HL-60/S4 treated with phorbol 12-myristate 13-acetate at 8.2 ng/mL for 4 days and 3 days (cell line): Measurements from ENCODE around the gene ST3GAL5.
"Not testable (repeated sequence)": the region's sequence is repeated elsewhere in the genome, so short reads cannot be mapped to it uniquely, and the experiment has no call there.

ENCODE experiments used
- in situ Hi-C: fragments of 300-500 bp; cut with MboI; formaldehyde crosslinking; loops from 2 replicates; pipeline ENCODE4 v1.15.0; 2022; ENCODE audit warnings: low sequenced_read_pairs

ST3GAL5 gene

DNA sequence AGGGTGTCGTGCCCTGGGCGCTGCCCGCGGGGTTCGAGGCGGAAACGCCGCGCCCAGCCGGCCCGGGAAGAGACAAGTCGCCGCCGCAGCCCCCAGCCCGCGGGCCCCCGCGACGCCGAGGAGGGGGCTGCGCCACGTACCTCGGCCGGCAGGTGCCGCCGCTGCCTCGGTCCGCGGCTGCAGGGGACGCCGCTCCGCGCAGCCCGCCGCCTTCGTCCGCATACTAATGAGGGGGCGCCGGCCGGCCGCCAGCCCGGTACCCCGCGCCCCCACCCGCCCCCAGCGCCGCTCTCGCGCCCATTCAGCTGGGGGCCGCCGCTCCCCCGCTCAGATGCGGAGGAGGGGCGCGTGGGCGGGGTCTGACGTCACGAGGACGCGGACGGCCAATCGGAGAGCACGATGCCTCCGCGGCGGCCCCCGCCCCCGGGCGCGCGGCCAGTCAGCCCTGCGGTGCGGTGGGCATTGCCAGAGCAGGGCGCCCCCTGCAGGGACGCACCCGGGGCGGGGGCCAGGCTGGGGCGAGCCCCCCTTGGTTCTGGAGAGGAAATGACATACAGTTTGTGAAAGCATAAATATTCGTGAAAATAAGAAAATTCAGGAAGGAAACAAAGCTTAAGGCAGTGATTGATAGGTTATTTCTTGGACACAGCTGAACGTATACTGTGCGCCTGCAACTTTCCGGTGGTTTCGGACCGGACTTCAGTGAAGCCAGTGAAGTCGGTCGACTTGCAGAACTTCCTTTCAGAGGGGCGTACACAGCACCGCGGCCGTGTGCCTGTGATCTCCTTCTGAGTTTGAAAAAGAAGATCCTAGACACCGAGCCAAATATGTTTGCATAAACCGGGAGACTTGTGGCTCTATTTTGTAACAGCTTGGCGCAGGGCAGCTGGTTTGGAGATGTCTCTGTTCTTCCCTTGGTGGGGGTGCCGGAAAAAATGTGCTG is at the start of gene ST3GAL5:
Gene ST3GAL5, minus strand, starts transcription at position 307 of the 943 bp plus-strand sequence. Its CDS starts 85 bp downstream, at position 222.
- in situ Hi-C loops, result no loop called here

DNA sequence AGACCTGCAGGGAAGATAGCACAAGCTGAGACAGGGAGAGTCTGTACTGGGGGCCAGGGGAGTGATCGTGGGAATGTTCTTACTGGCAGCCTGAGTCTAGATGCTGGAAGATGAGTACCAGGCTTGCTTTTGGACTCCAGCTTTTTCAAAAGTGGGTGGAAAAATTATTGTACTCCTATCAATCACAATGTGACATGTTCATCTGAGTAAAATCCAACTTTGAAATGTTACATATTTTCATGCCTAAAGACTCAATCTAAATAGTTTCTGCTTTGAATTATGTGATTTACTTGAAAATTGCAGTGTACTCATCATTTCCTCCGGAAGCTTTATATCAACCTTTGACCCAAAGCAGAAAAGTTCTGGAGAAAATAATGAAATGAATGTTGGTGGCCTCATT is 49.7 kb upstream of the ST3GAL5 start:
- in situ Hi-C loops, result no loop called here

DNA sequence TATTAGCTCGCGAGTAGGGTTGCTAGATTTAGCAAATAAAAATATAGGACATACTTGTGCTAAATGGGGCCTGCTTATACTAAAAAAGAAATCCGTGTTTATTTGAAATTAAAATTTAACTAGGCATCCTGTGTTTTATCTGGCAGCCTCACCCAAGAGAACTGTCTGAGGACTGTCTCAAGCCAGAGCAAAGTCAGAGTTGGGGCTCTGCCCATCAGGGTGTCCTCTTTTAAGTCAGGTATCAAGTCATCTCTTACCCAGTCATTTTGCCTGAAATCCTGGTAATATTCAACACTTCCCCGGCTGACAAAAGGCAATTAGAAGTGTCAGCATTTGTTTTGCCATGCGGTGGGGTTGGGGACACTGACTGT is 48.3 kb upstream of the ST3GAL5 start:
- in situ Hi-C loops, result no loop called here

DNA sequence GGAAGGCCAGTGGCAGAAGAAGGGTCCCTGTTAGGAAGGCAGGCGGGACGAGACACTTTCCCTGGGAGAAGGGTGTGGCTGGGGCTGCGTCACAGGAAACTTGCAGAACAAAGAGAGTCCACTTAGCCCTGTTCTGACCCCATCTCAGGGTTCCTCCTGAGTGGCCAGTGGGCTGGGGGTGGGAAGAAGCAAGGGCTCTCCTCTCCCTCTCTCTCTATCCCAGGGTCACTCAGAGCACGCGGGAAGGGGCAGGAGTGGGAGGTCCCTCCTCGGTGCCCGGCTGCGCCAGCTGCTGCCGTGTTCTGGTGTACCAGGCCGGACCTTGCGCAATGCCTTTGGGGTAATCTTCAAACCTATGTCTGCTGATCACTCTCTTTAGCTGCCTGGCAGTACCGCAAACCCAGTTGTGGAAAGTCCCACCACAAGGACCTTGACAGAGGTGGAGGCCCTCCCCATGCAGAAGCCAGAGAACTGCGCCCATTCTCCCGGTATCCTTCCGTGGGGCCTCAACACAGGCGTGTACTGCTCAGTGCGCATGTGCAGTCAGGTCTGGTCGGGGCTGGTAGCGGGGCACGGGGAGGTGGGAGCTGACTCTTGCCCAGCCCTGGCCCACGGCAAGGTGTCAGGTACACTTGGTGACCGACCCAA is 47.8 kb upstream of the ST3GAL5 start:
- in situ Hi-C loops, result no loop called here

DNA sequence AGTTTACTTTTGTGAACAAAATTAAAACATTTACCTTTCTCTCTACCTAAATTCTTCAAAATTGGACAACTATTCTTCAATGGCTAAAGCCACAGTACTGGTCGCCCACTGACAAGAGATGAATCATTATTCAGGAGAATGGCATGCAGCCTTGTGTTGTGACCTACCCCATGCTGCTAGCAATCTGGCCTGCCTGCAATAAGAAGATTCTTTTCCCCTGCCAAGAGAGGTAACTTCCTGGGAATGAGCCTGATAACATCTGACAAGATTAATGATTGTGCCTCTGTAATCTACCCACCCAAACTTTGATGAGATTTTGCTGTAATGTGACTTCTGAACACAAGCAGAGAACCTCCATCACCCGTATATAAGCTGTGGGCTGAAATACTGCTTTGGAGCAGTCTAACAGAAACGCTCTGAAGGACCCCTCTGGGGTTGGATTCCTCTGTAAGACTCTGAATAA is 47.0 kb upstream of the ST3GAL5 start:
- in situ Hi-C loops, result no loop called here

DNA sequence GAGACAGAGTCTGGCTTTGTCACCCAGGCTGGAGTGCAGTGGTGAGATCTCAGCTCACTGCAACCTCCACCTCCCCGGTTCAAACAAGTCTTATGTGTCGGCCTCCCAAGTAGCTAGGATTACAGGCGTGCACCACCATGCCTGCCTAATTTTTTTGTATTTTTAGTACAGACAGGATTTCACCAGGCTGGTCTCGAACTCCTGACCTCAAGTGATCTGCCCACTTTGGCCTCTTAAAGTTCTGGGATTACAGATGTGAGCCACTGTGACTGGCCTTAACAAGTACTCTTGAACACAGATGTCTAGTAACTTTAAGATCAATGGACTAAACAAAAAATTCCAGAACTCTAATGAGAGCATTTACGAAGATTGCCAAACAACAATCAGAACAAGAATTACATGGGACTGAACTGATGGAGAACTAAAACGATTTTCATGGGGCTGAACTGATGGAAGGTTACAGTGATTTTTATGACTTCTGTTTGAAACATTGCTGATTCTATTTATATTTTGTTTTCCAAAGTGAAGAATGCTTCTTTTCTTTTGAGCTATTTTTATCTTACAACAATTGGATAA is 46.5 kb upstream of the ST3GAL5 start:
- in situ Hi-C loops, result no loop called here

DNA sequence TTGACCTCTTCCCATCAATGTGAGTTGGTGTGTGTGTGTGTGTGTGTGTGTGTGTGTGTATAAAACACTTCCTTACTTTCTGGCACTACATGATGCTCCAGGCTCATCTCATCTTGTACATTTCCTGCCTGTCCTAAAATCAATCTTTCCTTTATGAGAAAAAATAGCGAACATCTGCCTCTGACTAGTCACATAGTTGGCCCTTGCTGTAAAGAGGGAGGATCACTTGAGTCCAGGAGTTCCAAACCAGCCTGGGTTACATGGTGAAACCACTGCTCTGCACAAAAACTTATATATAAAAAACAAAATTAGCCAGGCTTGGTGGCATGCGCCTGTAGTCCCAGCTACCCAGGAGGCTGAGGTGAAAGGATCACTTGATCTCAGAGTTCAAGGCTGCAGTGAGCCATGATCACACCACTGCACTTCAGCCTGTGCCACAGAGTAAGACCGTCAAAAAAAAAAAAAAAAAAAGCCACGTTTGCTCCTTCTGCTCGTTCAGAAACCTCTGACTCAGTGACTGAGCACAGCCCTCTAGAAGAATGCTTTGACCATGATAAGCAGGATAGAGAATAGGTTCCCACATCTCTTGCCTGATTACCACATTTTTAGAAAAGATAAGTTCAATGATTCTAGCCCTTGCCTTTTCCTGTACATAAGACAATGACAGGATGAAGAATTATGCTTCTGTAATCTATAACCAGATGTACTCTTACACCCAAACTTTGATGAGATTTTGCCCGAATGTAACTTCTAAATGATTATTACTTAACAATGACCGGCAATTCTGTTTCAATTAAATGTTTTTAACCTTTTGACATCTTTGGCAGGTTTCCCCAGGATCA is 45.2 kb upstream of the ST3GAL5 start:
- in situ Hi-C loops, result no loop called here

DNA sequence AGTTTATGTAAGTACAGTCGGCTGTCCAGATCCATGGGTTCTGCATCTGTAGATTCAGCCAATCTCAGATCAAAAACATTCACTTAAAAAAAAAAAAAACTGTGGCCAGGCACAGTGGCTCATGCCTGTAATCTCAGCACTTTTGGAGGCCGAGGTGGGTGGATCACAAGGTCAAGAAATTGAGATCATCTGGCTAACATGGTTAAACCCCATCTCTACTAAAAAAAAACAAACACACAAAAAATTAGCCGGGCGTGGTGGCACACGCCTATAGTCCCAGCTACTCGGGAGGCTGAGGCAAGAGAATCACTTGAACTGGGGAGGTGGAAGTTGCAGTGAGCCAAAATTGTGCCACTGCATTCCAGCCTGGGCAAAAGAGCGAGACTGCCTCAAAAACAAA is 42.4 kb upstream of the ST3GAL5 start:
- in situ Hi-C loops, result not testable (repeated sequence)

DNA sequence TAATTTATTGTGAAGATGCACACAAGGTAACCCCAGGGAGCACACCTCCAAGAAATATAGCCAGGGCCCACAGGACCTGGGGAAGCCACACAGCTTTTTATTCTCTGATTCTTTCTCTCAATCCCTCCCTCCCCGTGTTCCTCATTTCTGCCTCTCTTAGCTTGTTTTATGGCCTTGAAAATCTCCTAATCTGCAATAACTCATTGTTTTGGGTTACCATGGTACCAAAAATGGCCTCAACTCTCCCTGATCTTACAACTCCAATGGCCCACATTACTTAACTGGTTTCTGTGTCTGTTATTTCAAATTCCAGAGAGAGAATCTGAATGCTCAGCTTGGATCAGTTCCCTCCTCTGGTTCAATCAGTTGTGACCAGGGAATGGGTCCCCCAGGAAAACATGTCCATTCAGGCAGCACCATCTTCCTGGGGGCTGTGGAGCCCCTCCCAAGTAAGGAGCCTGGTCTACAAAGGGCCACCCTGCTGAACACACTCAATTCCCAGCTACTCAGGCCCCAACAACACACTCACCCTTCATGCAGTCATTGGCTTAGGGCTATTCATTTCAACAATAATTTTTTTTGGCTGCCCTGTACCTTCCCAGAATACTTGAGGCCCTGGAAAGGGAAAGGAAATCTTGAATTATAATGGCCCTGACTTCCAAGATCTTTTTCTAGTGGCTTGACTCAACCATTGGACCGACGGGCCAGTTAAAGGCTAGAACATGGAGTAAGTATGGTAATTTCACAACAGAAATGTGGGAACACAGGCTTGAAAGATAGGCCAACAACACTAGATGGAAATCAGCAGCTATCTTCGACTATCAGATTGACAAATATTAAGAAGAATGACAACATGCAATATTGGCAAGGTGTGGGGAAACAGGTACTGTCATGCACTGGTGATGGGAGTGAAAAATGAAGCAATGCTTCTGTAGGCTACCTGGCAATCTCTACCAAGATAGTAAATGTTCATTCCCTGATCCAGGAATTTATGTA is 41.6 kb upstream of the ST3GAL5 start:
- in situ Hi-C loops, result no loop called here

DNA sequence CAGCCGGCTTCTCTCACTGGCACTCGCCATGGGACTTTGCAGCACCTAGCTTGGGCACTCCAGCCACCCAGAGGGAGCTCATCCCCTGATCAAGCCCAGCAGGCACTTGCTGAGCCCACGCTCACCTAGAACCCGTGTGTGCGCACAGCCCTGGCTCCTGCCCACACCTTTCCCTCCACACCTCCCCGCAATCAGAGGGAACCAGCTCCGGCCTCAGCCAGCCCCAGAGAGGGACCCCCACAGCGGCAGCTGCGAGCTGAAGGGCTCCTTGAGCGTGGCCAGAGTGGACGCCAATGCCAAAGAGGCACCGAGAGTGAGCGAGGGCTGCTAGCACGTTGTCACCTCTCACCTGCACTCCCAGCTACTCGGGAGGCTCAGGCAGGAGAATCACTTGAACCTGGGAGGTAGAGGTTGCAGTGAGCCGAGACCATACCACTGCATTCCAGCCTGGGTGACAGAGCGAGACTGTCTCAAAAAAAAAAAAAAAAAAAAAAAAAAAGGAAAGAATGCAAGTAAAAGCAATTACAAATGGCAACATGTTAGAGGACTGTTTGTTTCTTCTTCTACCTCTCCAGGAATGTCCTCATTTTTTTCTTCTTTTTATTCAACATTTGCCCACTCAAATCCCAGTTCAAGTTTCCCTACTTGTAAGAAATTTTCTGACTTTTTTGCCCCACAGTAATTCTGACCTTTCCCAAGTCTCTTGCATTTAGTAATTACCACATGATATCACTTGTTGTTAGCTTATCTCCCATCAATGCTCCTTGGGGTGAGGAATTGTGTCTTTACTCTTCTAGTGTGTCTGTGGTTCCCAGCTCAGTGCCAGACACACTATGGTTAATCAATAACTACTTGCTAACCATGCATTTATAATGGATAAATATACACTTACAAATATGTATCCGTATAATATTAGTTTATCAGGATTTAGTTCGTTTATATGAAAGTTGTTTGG is 40.6 kb upstream of the ST3GAL5 start:
- in situ Hi-C loops, result no loop called here

DNA sequence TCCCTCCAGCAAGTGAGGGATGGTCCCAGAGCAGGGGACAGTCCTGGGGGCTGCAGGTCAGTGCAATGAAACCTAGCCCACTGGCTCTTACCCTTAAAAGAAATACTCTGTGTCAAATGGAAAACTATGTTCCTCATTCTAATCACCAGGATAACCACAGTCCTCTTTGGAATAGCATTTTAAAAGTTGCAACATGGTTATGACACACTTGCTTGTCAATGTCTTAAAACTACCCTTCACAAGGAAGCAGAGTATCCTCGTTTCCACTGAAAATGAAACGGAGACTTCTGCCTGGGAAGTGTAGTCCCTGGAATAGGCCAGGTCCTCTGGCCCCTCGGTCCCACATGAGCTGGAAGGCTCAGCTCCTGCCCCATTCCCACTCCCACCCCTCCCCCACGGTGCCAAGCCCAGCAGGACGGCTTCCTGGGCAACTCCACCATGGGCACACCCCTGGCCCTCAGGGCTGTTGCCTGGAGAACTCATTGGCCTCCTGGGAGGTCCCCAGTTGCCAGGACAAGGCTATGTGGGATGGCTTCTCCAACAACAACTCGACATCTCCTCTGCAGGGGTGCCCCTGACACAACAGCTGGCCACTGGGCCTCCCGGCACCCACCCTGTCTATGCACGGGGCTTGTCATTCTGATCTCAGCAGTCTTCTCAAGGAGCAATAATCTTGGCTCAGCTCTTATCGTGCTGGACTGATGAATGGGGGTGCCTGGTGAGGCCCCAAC is 38.3 kb upstream of the ST3GAL5 start:
- in situ Hi-C loops, result no loop called here

DNA sequence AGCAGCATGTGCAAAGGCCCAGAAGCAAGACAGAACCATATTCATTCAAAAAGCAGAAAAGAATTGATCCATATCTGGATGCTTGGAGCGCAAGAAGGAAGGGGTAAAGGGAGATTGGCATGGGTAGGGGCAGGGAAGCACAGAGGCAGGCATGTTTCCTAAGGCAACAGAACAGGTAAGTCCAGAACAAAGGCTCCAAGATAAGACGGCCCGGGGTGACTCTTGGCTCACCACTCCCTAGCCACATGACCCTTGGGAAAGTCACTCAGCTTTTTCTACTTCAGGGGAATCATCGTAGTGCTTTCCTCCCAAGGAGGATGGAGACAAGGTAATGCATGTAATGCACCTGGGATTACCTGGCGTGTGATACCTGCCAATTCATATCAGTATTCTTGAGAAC is 37.7 kb upstream of the ST3GAL5 start:
- in situ Hi-C loops, result no loop called here

DNA sequence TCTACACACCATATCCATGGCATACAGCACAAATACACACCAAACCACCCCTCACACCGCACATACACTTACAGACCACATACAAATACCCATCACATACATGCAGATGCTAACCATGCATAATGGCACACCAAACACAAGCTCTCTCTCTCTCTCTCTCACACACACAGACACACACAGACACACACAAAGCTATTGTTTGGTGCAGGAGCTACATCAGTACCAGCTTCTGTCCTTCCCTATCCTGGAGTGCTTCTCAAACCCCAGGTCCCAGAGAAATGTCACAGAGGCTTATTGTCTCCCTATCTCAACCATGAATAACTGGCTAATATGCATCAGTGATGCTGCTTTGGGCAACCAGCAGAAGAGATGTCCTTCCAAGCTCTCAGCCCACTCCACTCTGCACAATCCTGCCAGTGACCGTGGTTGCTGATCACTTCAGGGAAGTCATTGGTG is 36.5 kb upstream of the ST3GAL5 start:
- in situ Hi-C loops, result no loop called here

DNA sequence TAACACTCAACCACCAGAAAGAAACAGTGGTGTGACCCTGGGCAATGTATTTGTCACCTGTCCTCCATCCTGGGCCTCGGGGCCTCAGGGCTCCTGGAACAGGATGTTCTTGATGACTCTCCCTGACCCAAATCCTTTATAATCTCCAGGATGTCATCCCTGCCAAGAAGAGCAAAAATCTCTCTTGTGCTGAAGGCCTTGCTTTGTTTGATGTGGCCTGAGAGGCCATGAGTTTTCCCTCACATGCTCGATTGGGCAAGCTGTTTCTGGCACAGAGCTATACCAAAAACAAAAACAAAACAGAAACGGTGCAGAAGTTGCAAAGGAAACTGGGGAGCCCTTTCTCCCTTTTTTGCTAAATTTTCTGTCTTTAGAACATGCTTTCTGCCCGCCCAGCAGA is 35.7 kb upstream of the ST3GAL5 start:
- in situ Hi-C loops, result no loop called here

DNA sequence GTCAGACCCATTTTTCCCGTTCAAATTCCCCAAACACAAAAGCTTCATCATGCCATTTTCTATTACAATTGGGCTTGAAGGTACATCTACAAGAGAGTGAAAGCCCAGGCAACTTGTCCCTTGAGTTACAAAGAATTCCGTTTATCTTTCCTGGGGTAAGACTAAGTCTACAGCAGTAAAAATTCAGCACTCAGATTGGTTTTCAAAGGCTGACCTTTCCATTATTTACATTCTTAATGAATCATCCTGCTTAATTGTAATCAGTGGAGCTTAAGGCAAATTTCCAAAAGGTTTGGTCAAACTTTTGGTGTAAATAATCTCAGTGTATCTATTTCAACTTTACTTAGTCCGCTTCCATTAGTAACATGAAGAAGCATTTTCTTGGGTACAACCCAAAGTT is 33.4 kb upstream of the ST3GAL5 start:
- in situ Hi-C loops, result no loop called here

DNA sequence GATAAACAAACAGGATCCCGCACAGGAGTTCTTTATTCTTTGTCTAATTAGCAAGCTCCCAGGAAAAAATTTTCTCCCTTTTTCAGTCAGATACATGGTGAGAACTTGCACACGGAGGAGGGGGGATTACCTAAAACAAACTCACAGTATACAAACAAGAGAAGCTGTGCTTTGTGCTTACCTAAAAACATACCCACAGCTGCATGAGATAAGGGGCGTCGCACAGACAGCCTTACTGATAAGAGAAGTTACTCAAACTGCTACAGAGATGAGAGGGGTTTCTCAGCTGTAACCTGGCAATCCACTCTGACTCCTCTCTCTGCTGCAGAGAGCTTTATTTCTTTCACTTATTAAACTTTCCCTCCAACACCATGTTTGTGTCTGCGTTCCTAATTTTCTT is 32.9 kb upstream of the ST3GAL5 start:
- in situ Hi-C loops, result no loop called here

DNA sequence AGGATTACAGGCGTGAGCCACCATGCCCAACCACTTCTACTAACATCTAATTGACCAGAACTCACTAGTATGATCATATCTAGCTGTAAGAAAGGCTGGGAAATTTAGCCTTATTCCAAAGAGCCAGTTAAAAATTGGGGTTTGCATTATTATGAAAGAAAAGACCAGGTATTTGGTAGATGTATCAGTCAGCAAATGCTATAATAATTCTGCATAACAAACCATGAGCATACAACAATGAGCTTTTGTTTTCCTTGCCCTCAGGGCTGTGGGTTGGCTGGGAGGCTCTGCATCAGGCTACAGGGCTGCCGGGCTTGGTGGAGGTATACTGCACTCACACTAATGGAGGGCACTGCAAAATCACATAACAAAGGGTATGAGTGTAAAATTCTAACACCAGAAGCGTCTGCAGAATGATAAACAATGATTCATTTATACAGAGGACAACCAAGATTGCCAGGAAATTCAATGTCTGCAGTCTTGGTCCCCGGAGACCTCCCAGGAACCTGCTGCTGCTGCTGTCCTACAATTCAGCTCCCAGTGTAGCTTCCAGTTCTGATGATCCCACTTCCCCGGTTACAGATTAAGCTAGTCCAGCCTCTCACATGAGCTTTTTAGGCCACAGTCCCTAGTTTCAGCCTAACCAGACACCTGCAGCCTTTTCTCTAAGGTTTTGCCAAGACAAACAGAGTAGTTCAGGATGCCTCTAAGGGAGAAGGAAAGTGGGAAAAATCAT is 32.2 kb upstream of the ST3GAL5 start:
- in situ Hi-C loops, result no loop called here
